Neural progenitor cell (in vitro differentiated cells): Measurements from ENCODE around the gene RCAN1. TPM values are rescaled to one million over a fixed set of nuclear protein-coding genes. Genes with fewer than 3 reads are reported as not detected.

Experiments used
- DNase-seq: peaks from one replicate; pipeline ENCODE4 v3.0.0-alpha.2; 2016; ENCODE audit warnings: low spot score
- H2AFZ ChIP-seq: fragments of 200-600 bp; sonication (generic); replicated peaks from 2 replicates; pipeline ENCODE4 v1.6.1; 2016; ENCODE audit warnings: antibody characterized with exemption
- H3F3A ChIP-seq: fragments of 200-600 bp; sonication (generic); 2 replicates; pipeline ENCODE4 v1.6.1; 2016; ENCODE audit warnings: antibody characterized with exemption, low read depth
- H3K27ac ChIP-seq: fragments of 200-600 bp; sonication (generic); 2 replicates; pipeline ENCODE4 v1.5.1; 2016; ENCODE audit warnings: mild to moderate bottlenecking
- H3K27me3 ChIP-seq: fragments of 200-600 bp; sonication (generic); 2 replicates; pipeline ENCODE4 v1.6.1; 2016; ENCODE audit warnings: mild to moderate bottlenecking, moderate library complexity
- H3K36me3 ChIP-seq: fragments of 200-600 bp; sonication (generic); 2 replicates; pipeline ENCODE4 v1.5.1; 2016
- H3K4me1 ChIP-seq: fragments of 200-600 bp; sonication (generic); 2 replicates; pipeline ENCODE4 v1.6.1; 2016; ENCODE audit warnings: mixed run types
- H3K4me2 ChIP-seq: fragments of 200-600 bp; sonication (generic); 2 replicates; pipeline ENCODE4 v1.6.1; 2016
- H3K4me3 ChIP-seq: fragments of 200-600 bp; sonication (generic); 2 replicates; pipeline ENCODE4 v1.5.1; 2016
- H3K79me2 ChIP-seq: fragments of 200-600 bp; sonication (generic); 2 replicates; pipeline ENCODE4 v1.6.1; 2016; ENCODE audit warnings: low read depth
- H3K9ac ChIP-seq: fragments of 200-600 bp; sonication (generic); 2 replicates; pipeline ENCODE4 v1.6.1; 2016
- H3K9me3 ChIP-seq: fragments of 200-600 bp; sonication (generic); 2 replicates; pipeline ENCODE4 v1.5.1; 2016; ENCODE audit warnings: low read depth
- H4K20me1 ChIP-seq: fragments of 200-600 bp; sonication (generic); 2 replicates; pipeline ENCODE4 v1.6.1; 2016; ENCODE audit warnings: low read depth
- H3K27ac Mint-ChIP-seq: 3 replicates; pipeline ENCODE4 v1.8.0; 2021; ENCODE audit warnings: mixed read lengths
- H3K27me3 Mint-ChIP-seq: 2 replicates; pipeline ENCODE4 v1.8.0; 2022; ENCODE audit warnings: low read depth, mild to moderate bottlenecking, inconsistent platforms, moderate library complexity, mixed read lengths; ENCODE audit not compliant: insufficient read depth
- H3K36me3 Mint-ChIP-seq: 3 replicates; pipeline ENCODE4 v1.8.0; 2021; ENCODE audit warnings: mixed read lengths
- H3K4me1 Mint-ChIP-seq: 3 replicates; pipeline ENCODE4 v1.8.0; 2021; ENCODE audit warnings: mixed read lengths
- H3K4me3 Mint-ChIP-seq: 3 replicates; pipeline ENCODE4 v1.8.0; 2021; ENCODE audit warnings: mild to moderate bottlenecking, moderate library complexity, mixed read lengths
- H3K9me3 Mint-ChIP-seq: 3 replicates; pipeline ENCODE4 v1.8.0; 2020; ENCODE audit warnings: mixed read lengths
- CTCF ChIP-seq: fragments of 200-600 bp; sonication (generic); IDR thresholded peaks from 2 replicates; pipeline ENCODE4 v1.5.1; 2017; ENCODE audit warnings: antibody characterized with exemption, mild to moderate bottlenecking
- EZH2 ChIP-seq: fragments of 200-600 bp; sonication (generic); IDR thresholded peaks from 2 replicates; pipeline ENCODE4 v1.6.1; 2017; ENCODE audit warnings: antibody characterized with exemption, mild to moderate bottlenecking, moderate library complexity
- EZH2phosphoT487 ChIP-seq: fragments of 200-600 bp; sonication (generic); IDR thresholded peaks from 2 replicates; pipeline ENCODE4 v1.6.1; 2017; ENCODE audit warnings: antibody characterized with exemption
- total RNA-seq: library from RNA; depleted of rRNA; stranded (reverse); fragments of >200 nt; gene quantifications from 2 replicates; pipeline ENCODE4 v1.2.3, GENCODE V29; 2015; ENCODE audit warnings: low replicate concordance

RCAN1 gene
- total RNA-seq, 1 donor from 2014 or later = 6.9 TPM

DNA sequence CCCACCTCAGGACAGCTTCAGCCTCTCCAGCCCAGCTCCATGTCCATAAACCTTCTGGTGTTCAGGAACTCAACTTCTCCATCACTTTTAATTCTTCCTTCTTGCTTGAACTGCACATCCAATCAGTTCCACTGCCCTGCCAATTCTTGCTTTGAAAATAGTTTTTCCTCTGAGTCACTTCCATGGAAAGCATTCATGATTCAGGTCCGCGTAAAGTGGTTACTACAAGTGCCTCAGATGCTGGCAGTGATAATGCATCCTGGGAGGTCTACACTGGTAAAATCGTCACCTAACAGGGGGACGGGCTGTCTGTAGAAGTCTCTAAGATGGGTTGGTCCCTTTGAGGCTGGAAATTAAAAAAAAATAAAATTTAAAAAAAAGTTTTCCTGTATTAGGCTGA is 25.9 kb upstream of the RCAN1 start:
- no peaks in the 10 kb centered on the region for H3K79me2 ChIP-seq
- Mint-ChIP-seq H3K27ac (no peak overlapping the region), H3K4me1 (no peaks in the 10 kb centered on the region), H3K9me3 (peaks cover 2% of the 10 kb centered on the region), H3K36me3 (no peaks in the 10 kb centered on the region), H3K4me3 (no peak overlapping the region), H3K27me3 (peaks cover 2% of the 10 kb centered on the region)
- no peaks in the 10 kb centered on the region for H3K27me3 ChIP-seq
- H3F3A ChIP-seq = no peaks in the 10 kb centered on the region
- no peak overlapping the region for H3K4me2 ChIP-seq
- no peaks in the 10 kb centered on the region for H3K36me3 ChIP-seq
- H3K4me1 ChIP-seq = no peaks in the 10 kb centered on the region
- no peak overlapping the region for H2AFZ ChIP-seq
- H3K27ac ChIP-seq = no peak overlapping the region
- TF ChIP-seq CTCF = no peak
- no peak for TF ChIP-seq EZH2phosphoT487
- no peak for TF ChIP-seq EZH2
- H3K4me3 ChIP-seq = no peak overlapping the region
- no peaks in the 10 kb centered on the region for H3K9me3 ChIP-seq
- H3K9ac ChIP-seq = no peak overlapping the region
- no peaks in the 10 kb centered on the region for H4K20me1 ChIP-seq
- DNase-seq = no peak

DNA sequence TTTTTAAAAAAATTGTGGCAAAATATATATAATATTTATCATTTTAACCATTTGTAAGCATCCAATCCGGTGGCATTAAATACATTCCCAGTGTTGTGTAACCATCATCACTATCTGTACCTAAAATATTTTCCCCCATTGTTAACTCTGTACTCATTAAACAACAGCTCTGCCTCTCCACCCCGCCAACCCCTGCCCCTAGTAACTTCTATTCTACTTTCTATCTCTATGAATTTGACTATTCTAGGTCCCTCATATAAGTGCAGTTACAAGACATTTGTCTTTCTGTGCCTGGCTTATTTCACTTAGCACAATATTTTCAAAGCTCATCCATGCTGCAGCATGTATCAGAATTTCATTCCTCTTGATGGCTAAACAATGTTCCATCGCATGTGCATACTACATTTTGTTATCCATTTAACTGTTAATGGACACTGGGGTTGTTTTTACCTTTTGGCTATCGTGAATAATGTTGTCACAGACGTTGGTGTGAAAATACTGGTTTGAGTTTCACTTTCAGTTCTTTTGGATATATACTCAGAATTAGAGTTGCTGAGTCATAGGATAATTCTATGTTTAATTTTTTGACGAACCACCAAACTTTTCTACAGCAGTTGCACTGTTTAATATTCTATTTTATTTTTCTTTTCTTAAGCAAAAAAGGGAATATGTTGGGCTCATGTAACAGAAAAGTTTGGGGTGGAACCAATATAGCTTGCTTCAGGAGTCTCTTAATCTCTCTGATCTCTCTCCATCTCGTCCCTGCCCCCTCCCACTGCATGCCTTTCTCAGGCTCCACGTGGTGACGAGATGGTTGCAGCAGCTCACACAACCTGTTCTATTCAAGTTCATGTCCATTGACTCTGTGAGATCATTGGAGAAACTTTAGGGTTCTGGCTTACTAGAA is 25.2 kb upstream of the RCAN1 start:
- Mint-ChIP-seq H3K4me1 (no peaks in the 10 kb centered on the region), H3K4me3 (no peak overlapping the region), H3K27me3 (peaks cover 2% of the 10 kb centered on the region), H3K36me3 (no peaks in the 10 kb centered on the region), H3K27ac (no peak overlapping the region), H3K9me3 (peaks cover 2% of the 10 kb centered on the region)
- H3K36me3 ChIP-seq = no peaks in the 10 kb centered on the region
- no peaks in the 10 kb centered on the region for H3F3A ChIP-seq
- H3K4me1 ChIP-seq = no peaks in the 10 kb centered on the region
- no peak overlapping the region for H3K4me2 ChIP-seq
- no peak overlapping the region for H3K9ac ChIP-seq
- TF ChIP-seq CTCF = no peak
- no peaks in the 10 kb centered on the region for H4K20me1 ChIP-seq
- no peaks in the 10 kb centered on the region for H3K9me3 ChIP-seq
- H3K27me3 ChIP-seq = no peaks in the 10 kb centered on the region
- no peak overlapping the region for H2AFZ ChIP-seq
- H3K27ac ChIP-seq = no peak overlapping the region
- H3K4me3 ChIP-seq = no peak overlapping the region
- DNase-seq = no peak
- no peaks in the 10 kb centered on the region for H3K79me2 ChIP-seq

DNA sequence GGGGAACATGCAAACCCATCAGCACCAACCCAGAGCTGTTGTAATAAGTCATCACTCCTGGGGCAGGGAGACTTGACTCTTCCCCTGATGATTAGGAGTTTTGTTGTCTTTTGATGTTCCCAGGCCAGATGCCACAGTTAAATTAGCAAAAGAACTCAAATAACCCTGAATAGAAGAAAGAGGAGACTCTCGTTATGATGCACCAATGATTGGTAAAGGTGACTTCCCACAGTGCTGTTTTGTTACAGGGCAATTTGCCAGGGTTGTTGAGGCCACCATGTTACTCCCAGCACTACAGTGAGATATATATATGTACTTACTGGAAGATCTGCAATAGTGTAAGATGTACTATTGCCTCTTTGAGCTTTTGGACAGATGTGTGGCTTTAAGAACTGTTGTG is 24.3 kb upstream of the RCAN1 start:
- Histone ChIP-seq H3F3A (no peaks in the 10 kb centered on the region), H3K27me3 (no peaks in the 10 kb centered on the region), H3K27ac (no peak overlapping the region), H3K36me3 (no peaks in the 10 kb centered on the region), H3K79me2 (no peaks in the 10 kb centered on the region), H3K4me3 (no peak overlapping the region), H3K4me2 (no peak overlapping the region), H3K9ac (no peak overlapping the region), H4K20me1 (no peaks in the 10 kb centered on the region), H3K9me3 (no peaks in the 10 kb centered on the region), H3K4me1 (no peaks in the 10 kb centered on the region), H2AFZ (no peak overlapping the region)
- H3K27me3 Mint-ChIP-seq = peaks cover 3% of the 10 kb centered on the region
- TF ChIP-seq EZH2 (no peak), EZH2phosphoT487 (no peak), CTCF (no peak)
- no peak overlapping the region for H3K4me3 Mint-ChIP-seq
- no peaks in the 10 kb centered on the region for H3K4me1 Mint-ChIP-seq
- no peak for DNase-seq
- no peaks in the 10 kb centered on the region for H3K36me3 Mint-ChIP-seq
- H3K9me3 Mint-ChIP-seq = peaks cover 2% of the 10 kb centered on the region
- H3K27ac Mint-ChIP-seq = no peak overlapping the region
